ENCODE data around the gene KSR2.
"Not testable (repeated sequence)": the region's sequence is repeated elsewhere in the genome, so short reads cannot be mapped to it uniquely, and the experiment has no call there.

KSR2 gene

DNA sequence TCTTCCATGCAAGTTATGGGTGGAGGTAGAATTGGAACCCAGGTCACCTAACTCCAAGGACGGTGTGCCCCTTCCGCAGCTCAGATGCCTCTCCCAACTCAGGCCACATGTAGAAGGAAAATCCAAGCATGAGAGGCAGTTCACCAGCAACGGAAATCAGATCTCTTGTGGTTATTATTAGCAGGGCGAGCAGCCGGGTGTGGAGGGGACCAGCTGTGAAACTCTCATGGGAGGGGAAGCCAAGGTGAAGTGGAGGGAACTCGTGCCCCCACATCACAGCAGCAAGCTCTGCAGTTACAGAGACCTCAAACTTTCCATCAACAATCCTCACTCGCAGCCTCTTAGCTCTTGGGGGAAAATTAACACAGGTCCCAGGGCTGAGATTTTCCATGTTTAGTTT, 79.7 kb downstream of the KSR2 start:
- DNase-seq = no peak

DNA sequence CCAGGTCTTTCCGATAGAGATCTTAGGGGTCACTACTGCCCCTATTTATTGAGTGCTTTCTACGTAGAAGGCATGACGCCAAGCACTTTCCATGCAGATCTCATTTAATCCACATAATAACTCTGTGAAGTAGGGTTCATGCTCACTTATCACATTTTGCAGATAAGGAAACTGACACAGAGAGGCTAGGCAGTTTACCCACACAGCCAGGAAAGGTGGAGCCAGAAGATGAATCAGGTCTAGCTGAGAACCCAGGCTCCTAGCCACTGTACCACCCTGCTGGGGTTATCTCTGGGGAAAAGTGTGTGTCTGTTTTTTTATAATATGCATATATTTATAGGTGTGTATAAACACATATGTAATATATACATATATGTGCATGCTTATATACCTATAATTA, 83.6 kb downstream of the KSR2 start:
- DNase-seq = no peak

DNA sequence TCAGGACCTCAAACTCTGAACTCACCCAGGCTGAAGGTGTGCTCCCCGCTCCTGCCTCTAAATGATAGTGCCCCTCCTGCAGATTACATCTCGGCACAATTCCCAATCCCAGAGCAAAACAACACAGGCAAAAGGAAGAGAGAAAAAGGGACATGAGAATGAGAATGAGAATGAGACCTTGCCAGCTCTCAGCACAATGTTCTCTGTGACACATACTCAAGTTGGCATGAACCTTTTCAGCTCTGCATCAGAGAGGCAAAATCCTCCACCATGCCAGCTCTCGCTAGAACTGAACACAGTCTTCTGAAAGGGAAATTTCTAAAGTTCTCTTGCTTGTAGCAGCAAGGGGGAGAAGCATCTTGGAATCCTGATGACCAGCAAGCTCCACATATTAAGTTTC, 84.6 kb downstream of the KSR2 start:
- DNase-seq = no peak

DNA sequence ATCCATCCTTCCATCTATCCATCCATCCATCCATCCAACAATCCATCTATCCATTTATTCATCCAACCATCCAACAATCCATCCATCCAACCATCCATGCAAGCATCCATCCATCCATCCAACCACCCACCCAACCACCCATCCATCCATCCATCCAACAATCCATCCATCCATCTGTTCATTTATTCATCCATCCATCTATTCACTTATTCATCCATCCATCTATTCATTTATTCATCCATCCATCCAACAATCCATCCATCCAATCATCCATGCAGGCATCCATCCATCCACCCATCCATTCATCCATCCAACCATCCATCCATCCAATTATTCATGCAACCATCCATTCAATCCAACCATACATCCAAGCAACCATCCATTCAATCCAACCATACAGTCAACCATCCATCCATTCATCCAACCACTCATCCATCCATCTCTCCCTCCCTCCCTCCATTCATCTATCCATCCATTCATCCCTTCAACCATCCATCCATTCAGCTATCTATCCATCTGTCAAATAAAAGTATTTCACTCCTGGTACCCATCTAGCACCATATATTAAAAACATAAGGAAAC, 86.1 kb downstream of the KSR2 start:
- no peak for DNase-seq

DNA sequence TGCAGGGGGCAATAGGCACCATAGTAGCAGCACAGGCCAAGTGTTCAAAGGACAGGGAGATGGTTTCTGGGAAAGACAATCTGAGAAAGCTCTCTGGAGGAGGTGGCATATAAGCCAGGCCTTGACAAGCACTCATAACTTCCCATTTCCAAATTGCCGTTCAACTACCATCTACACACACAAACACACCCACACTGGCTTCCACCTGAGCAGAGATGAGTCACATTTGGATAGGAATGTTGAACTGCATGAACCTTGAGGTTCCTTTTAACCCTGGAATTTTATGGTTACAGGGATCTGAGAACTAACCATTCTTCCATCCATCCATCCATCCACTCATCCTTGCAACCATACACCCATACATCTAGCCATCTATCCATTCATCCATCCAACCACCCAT, 86.6 kb downstream of the KSR2 start:
- no peak for DNase-seq

DNA sequence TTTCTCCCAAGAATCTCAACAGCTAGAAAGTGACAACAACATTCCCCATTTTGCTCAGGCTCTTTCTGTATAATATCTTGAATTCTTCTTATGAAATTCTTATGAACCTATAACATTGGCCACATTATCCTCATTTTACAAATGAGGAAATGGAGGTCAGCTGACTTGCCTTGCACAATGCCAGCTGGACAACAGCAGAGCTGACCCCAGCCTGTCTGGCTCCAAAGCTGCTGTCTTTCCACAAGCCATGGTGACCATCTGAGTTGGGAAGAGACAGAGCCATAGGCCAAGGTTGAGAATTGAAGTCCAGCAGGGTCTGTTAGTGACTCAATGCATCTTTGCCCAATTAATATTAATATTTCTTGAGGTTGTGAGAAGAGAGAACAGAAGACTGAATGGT, 87.3 kb downstream of the KSR2 start:
- DNase-seq = no peak

DNA sequence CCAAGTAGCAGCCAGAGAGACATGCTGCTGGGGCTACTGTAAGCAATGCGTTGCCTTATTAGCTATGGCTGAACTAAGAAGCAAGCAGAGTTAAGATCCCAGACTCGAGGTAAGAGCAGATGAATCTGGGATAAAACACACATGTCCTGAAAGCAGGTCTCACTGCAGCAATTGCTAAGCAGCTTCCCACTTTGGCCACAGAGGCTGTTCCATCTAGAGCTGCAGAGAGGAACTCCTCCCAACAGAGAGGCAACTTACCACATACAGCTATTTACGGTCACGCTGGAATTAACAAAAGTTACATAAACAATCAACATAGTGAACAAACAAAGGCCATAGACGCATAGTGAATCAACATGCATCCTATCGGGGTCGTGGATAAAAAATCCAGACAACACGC, 90.2 kb downstream of the KSR2 start:
- DNase-seq = no peak

DNA sequence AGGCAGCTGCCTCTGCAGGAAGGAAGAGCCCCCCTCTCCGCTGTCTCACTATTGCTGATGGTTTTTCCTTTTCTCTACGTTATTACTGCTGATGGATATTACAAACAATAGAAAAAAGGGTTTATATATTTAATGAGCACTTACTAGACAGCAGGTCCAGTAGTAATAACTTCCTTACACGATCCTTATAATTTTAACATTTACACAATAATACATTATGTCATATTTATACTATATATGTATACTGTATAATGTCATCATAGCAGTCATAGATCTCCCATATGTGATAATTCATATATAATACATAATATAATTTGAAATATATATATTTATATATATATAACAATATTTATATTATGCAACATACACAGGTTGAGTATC, 92.4 kb downstream of the KSR2 start:
- no peak for DNase-seq

DNA sequence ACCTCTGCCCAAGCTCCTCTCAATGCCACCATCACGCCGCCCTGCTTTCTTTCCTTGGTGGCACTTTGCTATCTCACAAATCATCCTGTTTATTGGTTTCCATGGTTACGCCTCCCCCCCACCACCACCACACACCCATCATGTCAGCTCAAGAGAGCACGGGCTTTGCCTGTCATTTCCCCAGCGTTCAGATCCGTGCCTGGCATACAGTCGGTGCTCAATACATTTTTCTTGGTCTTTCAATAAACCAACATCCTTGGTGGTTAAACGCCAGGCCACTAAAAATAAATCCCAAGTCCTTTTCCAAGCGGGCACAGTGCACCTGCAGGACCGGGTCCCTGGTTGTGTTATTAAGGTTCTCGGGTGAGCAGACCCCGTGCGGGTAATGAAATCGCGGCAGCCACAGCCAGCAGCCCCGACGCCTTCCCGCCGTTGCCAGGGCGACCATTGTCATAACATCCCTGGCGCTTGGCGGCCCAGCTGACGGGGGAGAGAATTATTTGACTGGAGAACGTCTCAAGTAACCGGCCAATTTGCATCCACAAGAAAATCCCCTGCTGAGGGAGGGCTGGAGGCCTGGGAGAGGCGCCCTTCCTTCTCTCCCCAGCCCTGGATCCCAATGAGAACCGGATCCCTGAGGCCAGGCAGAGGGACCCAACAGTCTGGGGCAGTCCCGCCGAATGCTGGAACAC, 92.9 kb downstream of the KSR2 start:
- DNase-seq = peak; percentile 45

DNA sequence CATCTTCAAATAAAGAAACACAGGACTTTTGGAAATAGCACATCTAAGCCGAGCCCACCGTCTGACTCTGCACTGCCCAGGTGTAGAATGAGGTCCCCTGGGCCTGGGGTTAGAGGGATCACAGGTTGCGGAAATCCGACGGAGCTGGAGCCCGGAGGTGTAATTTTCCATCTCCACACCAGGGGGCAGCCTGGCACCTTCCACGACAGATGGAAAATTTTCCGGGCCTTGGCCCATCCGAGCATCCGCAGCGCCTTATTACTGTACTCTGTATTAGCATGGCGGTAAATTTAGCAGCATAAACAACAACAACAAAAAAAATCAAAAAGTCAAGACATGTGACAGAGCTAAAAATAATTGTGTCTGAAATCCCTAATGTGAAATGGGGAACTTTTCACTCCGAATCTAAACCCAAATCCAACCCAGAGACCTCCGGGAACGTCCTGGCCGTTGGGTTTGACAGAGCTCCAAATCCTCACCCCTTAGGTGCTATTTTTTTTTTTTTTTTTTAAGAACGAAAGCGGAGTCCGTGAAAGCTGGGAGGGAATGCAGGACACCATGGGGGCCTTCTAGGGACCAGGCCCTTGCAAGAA, 93.9 kb downstream of the KSR2 start:
- DNase-seq = peak; percentile 87

DNA sequence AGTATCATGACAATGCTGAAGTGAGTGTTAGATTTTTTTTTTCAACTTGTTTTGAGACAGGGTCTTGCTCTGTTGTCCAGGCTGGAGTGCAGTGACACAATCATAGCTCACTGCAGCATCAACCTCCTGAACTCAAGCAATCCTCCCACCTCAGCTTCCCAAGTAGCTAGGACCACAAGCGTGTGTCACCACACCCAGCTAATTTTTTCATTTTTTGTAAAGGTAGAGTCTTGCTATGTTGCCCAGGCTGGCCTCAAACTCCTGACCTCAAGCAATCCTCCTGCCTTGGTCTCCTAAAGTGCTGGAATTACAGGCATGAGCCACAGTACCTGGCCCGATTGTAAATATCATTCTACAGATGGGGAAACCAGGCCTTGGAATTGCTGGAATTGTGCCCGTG, 94.6 kb downstream of the KSR2 start:
- not testable (repeated sequence) for DNase-seq

DNA sequence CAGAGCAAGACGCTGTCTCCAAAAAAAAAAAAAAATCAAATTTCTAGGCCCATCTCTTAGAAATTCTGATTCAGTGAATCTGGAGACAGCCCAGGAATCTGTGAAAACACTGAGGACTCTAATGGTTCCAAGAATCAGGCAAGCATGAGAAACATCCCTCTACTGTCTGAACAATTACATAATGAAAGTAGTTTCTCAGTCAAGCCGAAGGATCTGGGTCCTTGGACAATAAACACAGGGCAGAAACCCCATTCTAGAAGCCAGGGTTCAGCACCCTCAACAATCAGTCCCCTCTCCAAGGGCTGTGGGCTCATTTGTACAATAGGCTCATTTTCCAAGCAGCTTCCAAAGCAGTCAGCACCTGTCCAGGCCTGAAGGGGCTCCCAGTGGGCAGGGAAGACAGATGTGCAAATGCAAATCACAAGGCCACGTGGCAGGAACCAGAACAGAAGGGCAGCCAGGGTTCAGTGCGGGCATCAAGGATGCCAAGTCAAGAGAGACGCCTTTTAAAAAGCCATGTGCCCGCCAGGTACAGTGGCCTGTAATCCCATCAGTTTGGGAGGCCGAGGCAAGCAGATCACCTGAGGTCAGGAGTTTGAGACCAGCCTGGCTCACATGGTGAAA, 96.1 kb downstream of the KSR2 start:
- DNase-seq = no peak

DNA sequence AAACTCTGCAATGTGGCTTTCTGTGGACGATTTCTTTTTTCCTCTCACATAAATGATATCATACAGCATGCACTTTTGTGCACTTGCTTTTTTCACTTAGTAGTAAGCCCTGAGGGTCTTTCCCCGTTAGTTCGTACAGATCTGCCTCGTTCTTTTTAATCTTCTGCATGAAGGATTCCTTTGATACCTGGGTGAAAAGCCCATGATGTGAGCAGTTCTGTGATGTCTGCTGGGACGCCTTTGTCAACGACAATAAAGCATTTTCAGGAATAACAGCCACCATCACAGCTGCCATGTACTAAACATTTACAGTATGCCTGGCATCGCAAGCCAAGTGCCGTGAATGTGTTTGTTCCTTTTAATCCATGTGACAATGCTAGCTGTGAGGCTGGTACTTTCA, 99.2 kb downstream of the KSR2 start:
- no peak for DNase-seq

DNA sequence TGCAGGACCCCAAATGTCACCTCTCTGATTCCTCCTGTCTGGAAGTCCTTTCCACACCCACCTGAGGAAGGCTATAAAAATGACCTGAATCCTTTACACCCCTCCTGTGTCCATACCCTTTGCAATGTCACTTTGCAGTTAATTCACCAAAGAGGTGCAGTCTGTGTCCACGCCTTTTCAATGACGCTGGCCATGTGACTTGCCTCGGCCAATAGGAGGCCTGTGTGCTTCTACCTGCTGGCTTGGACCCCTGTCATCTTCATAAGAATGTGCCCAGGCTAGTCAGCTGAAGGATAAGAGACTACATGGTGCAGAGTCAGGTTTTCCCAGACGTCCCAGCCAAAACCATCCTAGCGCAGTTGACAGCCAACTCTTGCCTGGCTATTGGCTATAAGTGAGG, 101.4 kb downstream of the KSR2 start:
- no peak for DNase-seq

DNA sequence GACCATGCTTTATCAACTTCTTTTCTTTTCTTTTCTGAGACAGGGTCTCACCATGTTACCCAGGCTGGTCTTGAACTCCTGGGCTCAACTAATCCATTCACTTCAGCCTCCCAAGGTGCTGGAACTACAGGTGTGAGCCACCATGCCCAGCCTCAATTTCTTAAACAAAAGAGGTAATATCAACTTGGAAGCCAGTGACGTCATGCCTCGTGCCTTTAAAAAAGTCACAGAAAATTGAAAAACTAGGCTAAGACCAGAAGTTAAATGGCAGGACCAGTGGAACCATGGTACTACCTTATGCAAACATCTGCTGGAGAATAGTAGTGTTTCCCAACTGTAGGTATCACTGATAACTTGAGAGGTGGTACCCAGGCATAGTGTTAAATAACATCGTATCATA, 103.3 kb downstream of the KSR2 start:
- no peak for DNase-seq

DNA sequence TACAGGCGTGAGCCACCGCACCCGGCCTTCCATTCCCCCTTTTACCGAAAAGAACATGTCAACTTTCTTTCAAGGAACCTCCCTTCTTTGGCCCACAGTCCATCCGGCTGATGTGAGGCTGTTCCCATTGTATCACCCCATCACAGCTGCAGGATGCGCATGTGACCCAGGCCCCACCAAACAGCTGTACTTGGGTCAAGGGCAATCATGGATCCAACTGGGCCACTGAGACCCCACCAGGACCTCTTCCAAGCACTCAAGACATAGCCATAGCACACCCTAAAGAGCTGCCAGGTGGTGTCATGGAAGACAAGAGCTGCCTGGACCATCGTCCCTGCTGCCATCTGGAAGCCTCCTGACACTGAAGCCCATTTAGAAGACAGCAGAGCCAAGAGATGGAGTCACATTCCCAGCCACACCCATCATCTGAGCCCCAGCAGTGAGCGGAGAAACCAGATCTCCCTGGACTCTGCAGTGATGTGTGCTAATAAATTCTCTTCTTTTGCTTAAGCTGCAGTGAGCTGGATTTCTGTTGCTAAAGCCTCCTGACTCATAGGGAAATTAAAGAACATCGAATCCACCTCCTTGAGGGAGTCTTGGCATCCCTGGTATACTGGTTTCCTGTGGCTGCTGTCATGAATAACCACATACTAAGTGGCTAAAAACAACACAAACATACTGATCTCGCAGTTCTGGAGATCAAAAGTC, 105.6 kb downstream of the KSR2 start:
- no peak for DNase-seq

DNA sequence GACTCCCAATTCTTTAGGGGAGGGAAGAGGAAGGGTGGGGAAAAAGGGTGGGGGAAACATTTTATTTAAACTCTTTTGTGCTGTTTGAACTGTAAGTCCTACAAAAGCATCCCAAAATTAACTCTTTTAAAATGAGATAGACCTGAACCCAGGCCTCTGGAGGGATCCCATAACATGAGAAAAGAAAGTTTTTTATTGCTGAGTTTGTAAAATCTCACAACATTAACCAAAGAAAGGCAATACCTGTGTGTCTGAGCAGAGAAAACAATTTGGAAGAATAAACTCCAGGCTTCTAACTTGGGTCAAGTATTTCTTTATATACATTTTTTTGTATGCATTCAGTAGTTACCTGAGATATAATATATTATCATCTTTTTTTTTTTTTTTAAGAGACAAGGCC, 107.1 kb downstream of the KSR2 start:
- DNase-seq = no peak

DNA sequence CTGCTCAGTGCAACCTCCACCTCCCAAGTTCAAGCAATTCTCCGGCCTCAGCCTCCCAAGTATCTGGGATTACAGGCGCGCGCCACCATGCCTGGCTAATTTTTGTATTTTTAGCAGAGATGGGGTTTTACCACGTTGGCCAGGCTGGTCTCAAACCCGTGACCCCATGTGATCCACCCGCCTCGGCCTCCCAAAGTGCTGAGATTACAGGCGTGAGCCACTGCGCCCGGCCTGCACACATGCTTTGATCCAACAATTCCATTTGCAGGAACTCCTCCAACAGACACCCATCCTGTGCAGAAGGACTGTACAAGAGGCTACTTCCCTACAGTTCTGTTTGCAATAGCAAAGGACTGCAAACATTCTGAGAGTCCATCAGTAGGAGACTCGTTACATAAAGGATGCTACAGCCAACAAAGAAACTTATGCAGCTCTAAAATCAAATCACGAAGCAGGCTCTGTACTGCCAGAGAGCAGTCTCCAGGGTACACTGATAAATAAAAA, 108.0 kb downstream of the KSR2 start:
- DNase-seq = not testable (repeated sequence)

DNA sequence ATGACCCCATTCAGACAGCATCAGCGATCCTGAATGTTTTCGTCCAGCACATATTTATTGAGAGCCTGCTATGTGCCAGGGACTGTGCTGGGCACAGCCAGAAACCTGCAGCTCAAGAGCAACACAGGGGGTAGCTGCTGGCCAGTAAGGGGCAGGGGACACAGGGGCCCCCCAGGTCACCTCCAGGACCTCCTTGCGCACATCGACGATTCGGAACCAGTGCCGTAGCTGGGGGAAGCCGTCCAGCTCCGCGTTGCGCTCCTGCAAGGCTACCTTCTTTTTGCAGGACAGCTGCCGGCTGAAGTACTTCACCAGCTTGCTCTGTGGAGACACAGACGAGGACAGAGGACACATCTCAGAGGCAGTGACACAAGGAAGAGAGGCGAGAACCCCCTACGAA, 108.7 kb downstream of the KSR2 start:
- DNase-seq = no peak

DNA sequence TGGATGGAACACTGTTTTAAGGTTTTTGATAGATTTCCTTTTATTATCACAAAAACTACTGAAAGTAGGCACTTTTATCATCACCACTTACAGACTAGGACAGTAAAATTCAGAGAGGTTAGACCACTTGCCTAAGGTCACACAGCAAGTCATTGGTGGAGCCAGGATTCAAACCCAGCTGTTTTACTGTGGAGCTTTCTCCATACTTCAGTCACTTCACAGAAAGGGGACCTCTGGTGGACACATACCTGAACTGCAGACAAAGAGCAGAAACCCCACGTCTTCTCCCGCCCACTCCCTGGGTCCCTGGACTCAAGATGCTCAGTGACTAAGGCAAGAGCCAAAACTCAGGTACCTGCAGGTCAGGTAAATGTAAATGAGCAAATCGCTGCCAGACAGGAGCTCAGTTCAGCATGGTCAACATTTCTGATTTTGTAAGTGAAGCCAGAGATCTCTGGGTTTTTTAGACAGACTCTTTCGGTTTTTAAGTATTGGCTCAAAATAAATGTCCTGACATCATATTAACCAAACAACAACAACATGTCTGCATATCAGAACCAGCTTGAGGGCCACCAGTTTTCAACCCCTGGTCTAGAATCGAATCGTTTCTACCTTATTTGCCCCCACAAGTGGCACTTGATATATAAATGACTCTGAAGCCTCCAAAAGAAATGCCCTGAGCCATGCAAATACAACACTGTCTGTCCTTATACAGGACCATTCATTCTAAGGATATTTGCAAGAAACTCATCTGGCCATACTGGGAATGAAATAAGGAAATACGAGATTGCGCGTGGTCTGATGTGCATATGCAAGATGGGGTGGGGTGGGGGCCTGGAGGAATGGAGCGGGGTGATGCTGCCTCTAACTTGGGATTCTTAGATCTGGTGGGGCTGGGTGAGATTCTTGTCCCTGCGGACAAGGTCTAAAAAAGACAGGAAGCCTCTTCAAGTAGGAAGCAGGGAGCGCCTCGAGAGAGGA, 110.9 kb downstream of the KSR2 start:
- peak; percentile 73 for DNase-seq

DNA sequence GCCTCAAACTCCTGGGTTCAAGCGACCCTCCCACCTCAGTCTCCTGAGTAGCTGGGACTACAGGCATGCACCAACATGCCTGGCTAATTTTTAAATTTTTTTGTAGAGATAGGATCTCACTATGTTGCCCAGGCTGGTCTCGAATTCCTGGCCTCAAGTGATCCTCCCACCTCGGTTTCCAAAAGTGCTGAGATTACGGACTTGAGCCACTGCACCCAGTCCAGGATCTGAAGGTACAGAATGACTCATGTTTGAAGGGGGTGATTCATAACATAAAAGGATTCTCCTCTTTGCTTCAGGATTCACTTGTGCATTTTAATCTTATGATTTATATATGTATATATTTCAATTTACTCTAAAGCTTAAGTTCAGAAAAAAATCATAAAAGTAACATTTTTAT, 111.7 kb downstream of the KSR2 start:
- DNase-seq = not testable (repeated sequence)

DNA sequence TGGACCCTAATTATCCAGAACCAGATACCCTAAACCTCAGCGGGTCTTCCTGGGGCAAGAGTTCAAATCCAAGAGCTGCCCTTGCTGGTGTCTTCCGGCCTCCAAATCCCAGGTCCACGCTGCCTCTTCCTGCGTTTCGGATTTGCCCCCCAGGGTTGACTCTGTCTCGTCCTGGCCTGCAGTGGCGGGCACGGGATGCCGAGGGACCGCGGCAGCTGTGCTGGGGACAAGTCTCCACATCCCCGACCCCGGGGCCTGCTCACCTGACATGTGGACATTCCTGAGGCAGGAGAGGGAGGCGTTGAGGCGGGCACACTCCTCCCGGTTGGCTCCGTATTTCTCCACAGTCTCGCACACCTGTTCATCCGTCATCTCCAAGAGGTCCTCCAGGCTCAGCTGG, 113.6 kb downstream of the KSR2 start:
- no peak for DNase-seq
